Muscle layer of duodenum (tissue), 2 donors: Measurements from ENCODE around the gene EPHA8.

Experiments
- H3K27ac ChIP-seq: one replicate; pipeline ENCODE4 v1.7.0; 2013; ENCODE audit warnings: mild to moderate bottlenecking, low read length
- H3K27me3 ChIP-seq: one replicate; pipeline ENCODE4 v1.7.0; 2013; ENCODE audit warnings: low read depth, mild to moderate bottlenecking, control low read depth, low read length
- H3K36me3 ChIP-seq, 2 donors: one replicate each; pipeline ENCODE4 v1.7.0; 2013; ENCODE audit warnings: low read length in 2 of 2, control low read depth in 1 of 2, mild to moderate bottlenecking in 1 of 2; ENCODE audit not compliant: insufficient read depth in 2 of 2, control insufficient read depth in 1 of 2
- H3K4me1 ChIP-seq, 2 donors: one replicate each; pipeline ENCODE4 v1.7.0; 2013; ENCODE audit warnings: low read length in 2 of 2, mild to moderate bottlenecking in 2 of 2, control low read depth in 1 of 2, moderate library complexity in 1 of 2; ENCODE audit not compliant: insufficient read depth in 2 of 2, control insufficient read depth in 1 of 2
- H3K4me3 ChIP-seq, 2 donors: one replicate each; pipeline ENCODE4 v1.7.0; 2013; ENCODE audit warnings: low read length in 2 of 2, low read depth in 1 of 2, mild to moderate bottlenecking in 1 of 2
- H3K9me3 ChIP-seq, 2 donors: one replicate each; pipeline ENCODE4 v1.7.0; 2013; ENCODE audit warnings: low read length in 2 of 2, control low read depth in 1 of 2, mild to moderate bottlenecking in 1 of 2; ENCODE audit not compliant: control insufficient read depth in 1 of 2
- donor health status: healthy.

EPHA8 gene

DNA sequence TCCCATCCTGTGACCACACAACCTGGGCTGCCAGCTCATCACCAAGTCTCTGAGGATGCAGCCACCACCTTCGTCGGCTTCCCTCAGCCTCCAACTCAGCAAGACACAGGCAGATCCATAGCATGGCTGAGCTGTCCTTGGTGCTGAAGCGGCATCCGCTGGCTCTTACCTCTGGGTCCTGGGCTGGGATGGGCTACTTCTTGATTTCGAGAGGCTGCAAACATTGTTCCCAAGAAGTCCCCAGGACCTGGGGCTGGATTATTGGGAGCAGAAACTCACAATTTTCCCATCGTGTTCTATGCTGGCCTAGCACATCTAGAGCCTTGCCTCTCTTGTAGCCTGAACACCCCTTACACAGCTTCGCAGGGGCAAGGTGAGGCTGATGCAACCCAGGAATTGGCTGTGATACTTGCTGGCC, 48.2 kb downstream of the EPHA8 start:
- no peaks in the 10 kb centered on the region for H3K36me3 ChIP-seq
- no peaks in the 10 kb centered on the region for H3K9me3 ChIP-seq
- no peak overlapping the region for H3K4me3 ChIP-seq
- no peak overlapping the region for H3K27ac ChIP-seq
- no peaks in the 10 kb centered on the region for H3K4me1 ChIP-seq
- H3K27me3 ChIP-seq, result peaks cover 20% of the 10 kb centered on the region

DNA sequence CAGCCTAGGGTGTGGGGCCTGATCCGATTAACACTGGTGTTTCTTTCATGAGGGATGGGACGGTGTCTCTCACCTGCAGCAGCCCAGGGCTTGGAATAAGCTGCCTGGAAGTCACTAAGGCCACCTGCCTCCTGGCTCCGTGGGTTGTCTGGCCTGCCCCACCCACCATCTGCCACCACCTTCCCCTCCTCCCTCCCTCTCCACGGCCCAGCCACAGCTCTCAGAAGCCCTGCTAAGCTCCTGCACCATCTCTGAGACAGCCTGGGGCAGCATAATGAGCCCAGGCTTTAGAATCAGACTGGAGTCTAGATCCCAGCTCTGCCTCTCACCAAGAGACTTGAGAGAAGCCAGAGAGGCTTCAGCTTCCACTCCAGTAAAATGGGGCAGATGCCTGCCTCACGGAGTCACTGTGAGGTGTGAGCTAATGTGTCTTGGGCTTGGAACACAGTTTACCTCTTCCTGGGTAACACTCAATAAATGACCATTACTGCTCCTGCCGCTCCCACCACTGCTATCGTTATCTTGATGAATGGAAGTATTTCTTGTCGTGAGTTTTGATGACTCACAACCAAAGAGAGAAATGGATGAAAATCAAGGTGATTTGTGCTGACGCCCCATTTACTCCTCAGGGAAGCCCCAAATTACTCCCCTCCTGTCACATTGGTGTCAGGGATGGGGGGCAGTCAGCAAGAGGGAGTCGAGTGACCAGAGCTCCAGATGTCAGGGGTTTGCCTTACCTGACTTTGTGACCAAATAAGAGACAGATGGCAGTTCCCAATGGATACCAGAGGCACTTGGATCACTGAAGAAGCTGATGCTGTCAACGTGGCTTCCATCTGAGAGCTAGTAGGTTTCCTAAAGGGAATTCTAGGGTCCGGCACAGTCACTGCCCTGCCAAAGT, 49.6 kb downstream of the EPHA8 start:
- no peaks in the 10 kb centered on the region for H3K9me3 ChIP-seq
- H3K4me1 ChIP-seq, result no peaks in the 10 kb centered on the region
- no peak overlapping the region for H3K4me3 ChIP-seq
- H3K36me3 ChIP-seq, result no peaks in the 10 kb centered on the region
- H3K27me3 ChIP-seq, result peaks cover 24% of the 10 kb centered on the region
- no peak overlapping the region for H3K27ac ChIP-seq

DNA sequence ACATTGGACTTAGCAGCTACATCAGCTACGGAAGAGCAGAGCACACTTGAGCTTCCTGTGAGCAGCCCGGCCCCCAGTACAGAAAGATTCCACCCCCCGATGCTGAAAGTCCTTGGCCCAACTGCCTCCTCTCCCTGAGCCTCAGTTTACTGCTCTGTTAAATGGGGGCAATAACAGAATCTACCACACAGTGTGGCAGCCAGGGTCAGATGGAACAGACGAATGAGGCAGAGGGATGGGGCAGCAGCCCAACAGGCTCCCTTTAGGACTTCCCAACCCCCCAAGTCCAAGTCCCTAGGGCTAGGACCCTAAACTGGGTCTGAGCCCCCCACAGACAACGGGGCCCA, 50.3 kb downstream of the EPHA8 start:
- H3K27me3 ChIP-seq, result peaks cover 24% of the 10 kb centered on the region
- H3K4me1 ChIP-seq, result no peaks in the 10 kb centered on the region
- H3K36me3 ChIP-seq, result no peaks in the 10 kb centered on the region
- no peak overlapping the region for H3K27ac ChIP-seq
- H3K4me3 ChIP-seq, result no peak overlapping the region
- no peaks in the 10 kb centered on the region for H3K9me3 ChIP-seq

DNA sequence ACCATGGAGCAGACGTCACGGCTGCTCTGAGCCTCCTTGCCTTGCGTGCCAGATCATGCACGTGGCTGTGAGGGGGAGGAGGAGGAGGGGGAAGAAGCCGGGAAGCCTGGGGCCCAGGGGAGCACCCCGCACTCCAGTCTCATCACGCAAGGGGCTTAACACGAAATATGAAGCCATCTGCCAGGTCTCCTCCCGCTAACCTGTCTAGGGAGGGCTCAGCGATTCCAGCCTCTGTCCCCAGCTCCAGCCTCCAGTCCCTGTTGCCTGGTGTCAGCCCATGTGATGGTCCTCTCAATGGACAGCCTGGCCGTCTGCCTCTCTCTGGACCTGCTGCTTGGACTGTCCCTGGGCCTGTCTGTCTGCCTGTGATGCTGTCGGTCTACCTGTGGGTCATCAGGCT, 50.7 kb downstream of the EPHA8 start:
- Histone ChIP-seq H3K36me3 (no peaks in the 10 kb centered on the region), H3K4me1 (no peaks in the 10 kb centered on the region), H3K4me3 (no peak overlapping the region), H3K9me3 (no peaks in the 10 kb centered on the region), H3K27me3 (peaks cover 20% of the 10 kb centered on the region), H3K27ac (no peak overlapping the region)

DNA sequence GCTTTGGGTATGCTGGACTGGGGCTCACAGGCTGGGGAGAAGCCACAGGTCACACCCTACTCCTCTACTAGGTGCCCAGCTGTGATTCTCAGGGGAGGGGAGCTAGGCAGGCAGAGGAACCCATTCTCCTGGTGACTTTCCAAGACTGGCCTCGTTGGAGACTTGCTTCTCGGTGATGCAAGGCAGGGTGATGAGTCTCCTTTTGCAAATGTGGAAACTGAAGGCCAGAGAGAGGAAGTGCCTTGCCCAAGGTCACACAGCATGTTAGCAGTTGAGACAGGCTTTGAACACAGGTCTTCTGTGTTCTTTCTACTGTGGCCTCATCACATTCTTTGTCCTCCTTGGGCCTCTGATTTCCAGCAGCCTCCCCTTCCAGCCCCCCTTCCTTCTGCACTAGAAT, 52.6 kb downstream of the EPHA8 start:
- Histone ChIP-seq H3K27me3 (peaks cover 14% of the 10 kb centered on the region), H3K9me3 (no peaks in the 10 kb centered on the region), H3K4me3 (no peak overlapping the region), H3K36me3 (no peaks in the 10 kb centered on the region), H3K4me1 (no peaks in the 10 kb centered on the region), H3K27ac (no peak overlapping the region)

DNA sequence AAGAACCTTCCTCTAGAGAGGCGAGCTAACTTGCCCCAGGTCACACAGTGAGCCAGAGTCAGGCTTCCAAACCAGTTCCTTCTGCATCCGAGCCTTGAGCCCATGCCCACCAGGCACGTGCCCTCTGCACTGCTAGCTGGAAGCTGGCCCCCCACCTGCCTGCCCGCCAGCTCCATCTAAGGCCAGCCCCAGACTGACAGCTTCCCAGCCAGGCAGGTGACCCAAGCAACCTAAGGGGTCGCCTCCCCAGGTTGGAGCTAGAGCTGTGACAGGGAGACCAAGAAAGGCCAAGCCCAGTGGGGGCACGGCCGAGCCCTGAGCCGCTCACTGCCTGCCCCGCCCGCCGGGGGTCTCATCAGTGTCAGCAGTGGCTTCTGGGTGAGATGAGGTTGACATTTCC, 53.3 kb downstream of the EPHA8 start:
- Histone ChIP-seq H3K27me3 (peaks cover 14% of the 10 kb centered on the region), H3K4me1 (no peaks in the 10 kb centered on the region), H3K4me3 (no peak overlapping the region), H3K27ac (no peak overlapping the region), H3K36me3 (no peaks in the 10 kb centered on the region), H3K9me3 (no peaks in the 10 kb centered on the region)

DNA sequence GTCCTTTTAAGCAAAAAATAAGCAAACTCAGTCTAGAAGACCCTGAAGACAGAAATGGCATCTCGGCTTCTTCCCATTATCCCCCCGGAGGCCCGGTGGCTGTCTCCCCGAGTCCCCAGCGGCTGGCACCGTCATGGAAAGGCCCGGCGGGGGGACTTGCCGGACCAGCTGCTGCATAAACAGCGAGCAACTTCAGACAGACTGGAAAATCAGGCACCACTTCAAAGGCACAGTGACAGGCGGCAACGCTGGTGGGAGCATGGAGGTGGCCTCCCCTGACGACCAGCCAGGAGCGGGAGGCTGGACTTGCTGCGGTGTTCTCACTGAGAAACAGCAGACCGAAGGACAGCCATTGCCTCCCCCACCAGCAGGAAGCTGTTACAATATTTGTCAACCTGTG, 54.8 kb downstream of the EPHA8 start:
- Histone ChIP-seq H3K4me1 (no peaks in the 10 kb centered on the region), H3K36me3 (no peaks in the 10 kb centered on the region), H3K9me3 (no peaks in the 10 kb centered on the region), H3K27ac (no peak overlapping the region), H3K27me3 (peaks cover 14% of the 10 kb centered on the region), H3K4me3 (no peak overlapping the region)

DNA sequence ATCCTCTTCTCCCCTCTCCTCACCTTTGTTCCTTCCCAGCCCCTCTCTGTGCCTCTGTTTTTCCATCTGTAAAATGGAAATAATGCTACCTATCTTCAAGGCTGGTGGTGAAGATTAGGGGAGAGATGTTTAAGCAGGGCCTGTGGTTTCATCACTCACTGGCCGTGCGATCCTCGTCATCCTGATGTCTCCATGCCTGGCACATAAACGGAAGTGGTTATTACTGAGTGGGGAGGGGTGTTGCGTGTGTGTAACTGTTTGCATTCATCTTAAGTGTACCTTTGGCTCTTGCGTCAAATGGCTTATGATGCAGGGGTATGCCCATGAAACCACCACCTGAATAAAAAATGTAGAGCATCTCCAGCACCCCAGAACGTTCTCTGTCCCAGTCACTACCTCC, 56.0 kb downstream of the EPHA8 start:
- Histone ChIP-seq H3K27me3 (peaks cover 12% of the 10 kb centered on the region), H3K36me3 (no peaks in the 10 kb centered on the region), H3K9me3 (no peaks in the 10 kb centered on the region), H3K4me1 (no peaks in the 10 kb centered on the region), H3K27ac (no peak overlapping the region), H3K4me3 (no peak overlapping the region)

DNA sequence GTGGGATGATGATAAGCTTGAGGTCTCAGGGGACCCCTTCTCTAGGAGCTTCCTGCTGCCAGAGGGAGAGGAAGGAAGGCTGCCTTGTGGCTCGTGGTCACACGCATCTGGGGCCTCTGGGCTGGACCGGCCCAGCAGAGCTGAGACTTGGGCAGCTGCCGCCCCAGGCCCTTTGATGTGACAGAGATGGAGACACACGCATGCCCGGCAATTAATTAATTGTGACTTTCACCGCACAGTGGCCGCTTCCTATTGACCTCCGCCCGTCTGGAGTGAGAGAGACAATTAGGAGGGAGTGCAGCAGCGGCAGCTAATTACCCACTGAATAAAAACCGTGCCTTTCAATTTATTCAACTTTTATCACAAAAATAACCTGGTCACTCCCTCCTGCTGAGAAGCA, 56.5 kb downstream of the EPHA8 start:
- Histone ChIP-seq H3K27ac (no peak overlapping the region), H3K27me3 (peaks cover 12% of the 10 kb centered on the region), H3K36me3 (no peaks in the 10 kb centered on the region), H3K9me3 (no peaks in the 10 kb centered on the region), H3K4me1 (no peaks in the 10 kb centered on the region), H3K4me3 (no peak overlapping the region)

DNA sequence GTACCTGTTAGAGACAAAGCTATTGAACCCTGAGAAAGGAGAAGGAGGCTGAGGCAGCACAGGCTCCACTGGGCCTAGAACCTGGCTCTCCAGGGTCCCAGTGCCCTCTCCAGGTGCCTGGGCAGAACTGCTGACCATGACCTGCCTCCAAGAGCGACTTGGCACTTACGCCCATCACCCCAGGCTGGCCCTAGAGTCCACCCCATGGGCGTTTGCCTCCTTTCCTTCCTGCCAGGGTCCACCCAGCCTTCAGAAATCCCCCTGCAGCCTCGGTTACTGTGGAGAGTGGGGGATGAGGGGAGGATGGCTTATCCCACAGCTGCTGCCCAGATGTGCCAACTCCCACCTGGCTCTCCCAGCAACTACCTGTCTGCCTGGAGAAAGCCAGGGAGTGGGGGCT, 58.5 kb downstream of the EPHA8 start:
- Histone ChIP-seq H3K36me3 (no peaks in the 10 kb centered on the region), H3K27me3 (peaks cover 24% of the 10 kb centered on the region), H3K27ac (no peak overlapping the region), H3K9me3 (no peaks in the 10 kb centered on the region), H3K4me1 (no peaks in the 10 kb centered on the region), H3K4me3 (no peak overlapping the region)

DNA sequence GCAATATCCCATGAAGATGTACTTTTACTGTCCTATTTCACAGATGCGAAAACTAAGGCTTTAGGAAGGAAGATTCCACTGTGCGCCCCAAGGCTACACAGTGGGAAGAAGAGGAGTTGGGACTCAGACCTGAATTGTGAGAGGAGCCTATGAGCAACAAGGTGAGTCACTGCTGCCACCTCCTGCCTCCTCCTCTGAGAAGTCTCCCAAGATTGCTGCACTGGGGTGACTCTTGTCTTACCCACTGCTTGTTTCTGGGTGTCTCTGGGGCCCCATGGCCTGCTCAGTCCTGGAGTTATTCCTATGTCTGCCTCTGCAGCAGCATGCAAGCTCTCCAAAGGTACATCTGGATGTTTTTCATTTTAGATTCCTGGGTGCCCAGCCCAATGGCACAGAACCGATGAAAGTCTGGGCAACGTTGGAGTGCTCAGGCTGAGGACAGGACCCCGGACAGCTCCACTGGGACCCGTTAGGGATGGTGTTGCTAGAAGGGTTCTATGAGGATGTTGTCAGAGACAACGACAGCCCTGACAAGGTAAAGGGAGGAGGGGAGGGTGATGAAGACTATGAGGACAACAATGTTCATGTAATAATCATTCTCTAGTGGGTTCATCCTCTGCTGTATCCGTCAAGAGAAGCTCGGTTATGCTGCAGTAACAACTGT, 62.1 kb downstream of the EPHA8 start:
- Histone ChIP-seq H3K4me3 (no peak overlapping the region), H3K4me1 (no peaks in the 10 kb centered on the region), H3K9me3 (no peaks in the 10 kb centered on the region), H3K27ac (no peak overlapping the region), H3K36me3 (no peaks in the 10 kb centered on the region), H3K27me3 (peaks cover 23% of the 10 kb centered on the region)
